Heart left ventricle (tissue), 13 donors: Measurements from ENCODE around the gene EIF5A.

Source experiments
- CTCF ChIP-seq, 12 donors: fragments of 200-600 bp; sonication (generic) in 4 of 12; IDR thresholded peaks; one replicate each; pipeline versions ENCODE4 v1.5.0 to v1.8.0; 2018 to 2022; ENCODE audit warnings: antibody characterized with exemption in 12 of 12, mild to moderate bottlenecking in 5 of 12
- POLR2A ChIP-seq, 2 donors: fragments of 450-650 bp; IDR thresholded peaks; one replicate each; pipeline ENCODE4 v1.6.1; 2017; ENCODE audit warnings: antibody characterized with exemption in 2 of 2, mild to moderate bottlenecking in 2 of 2, moderate library complexity in 2 of 2
- donor health status: ischemic (EF 13 %, LVEDD 7.1; RV severe dilation, severe dysfunction).
- donor health status: DM: no; HTN: yes; CAD: no.
- donor health status: DM: no; HTN: no; CAD: no.
- donor health status: ischemic (EF 25% LVEDD 6.9; RV normal size, moderate dysfunction).
- donor health status: ischemic (EF 25% LVEDD 5.7; RV mildly dilated, moderate dysfunction).
- donor health status: ischemic (EF 35%, LVEDD 5.7; RV mildly dilated, moderate dysfunction).
- donor health status: nonischemic (EF 11% LVEDD 7.7; RV severe dilation, severe dysfunction).
- donor health status: DM: yes; HTN: yes; CAD: no.
- donor health status: PGD.
- donor health status: ischemic (EF 29% LVEDD 5.4; RV normal size, mild dysfunction).
- donor health status: nonischemic (EF 23%, LVEDD 6.1; RV moderate dilation, normal function).

- no peak for TF ChIP-seq CTCF (IDR thresholded peaks at IDR 0.05)
- TF ChIP-seq POLR2A (IDR thresholded peaks at IDR 0.05), result no peak
Measured at GRCh38 chr17:7336240-7337175, 29.1 kb downstream of the EIF5A start, which contains the start of gene ACAP1.
